Astrocyte of the spinal cord (primary cell): ENCODE data around the gene THY1.
A peak's percentile ranks its signal among the peaks of the same experiment; 100 is the strongest.

Source experiments
- DNase-seq: peaks from one replicate; pipeline ENCODE4 v3.0.0; 2011; ENCODE audit warnings: low read depth, low spot score
- H3K4me3 ChIP-seq: 2 replicates; pipeline ENCODE4 v1.5.1; 2011; ENCODE audit warnings: low read depth, mild to moderate bottlenecking, low read length, moderate library complexity
- CTCF ChIP-seq: IDR thresholded peaks from 2 replicates; pipeline ENCODE4 v1.5.1; 2012; ENCODE audit warnings: low read depth, mild to moderate bottlenecking, low read length, inconsistent platforms
- in situ Hi-C: cut with HindIII; loops from 2 replicates; pipeline ENCODE4 v1.10.0; 2017; ENCODE audit warnings: low sequenced_read_pairs

Gene THY1

GRCh38 chr11:119419834-119420492, 3.0 kb downstream of the THY1 start:
- no peak overlapping the region for H3K4me3 ChIP-seq
- no peak for TF ChIP-seq CTCF
- in situ Hi-C loops, result no loop called here
- no peak for DNase-seq

- in situ Hi-C loops, result no loop called here
- H3K4me3 ChIP-seq, result no peak overlapping the region
- TF ChIP-seq CTCF, result no peak
- DNase-seq, result no peak
Observed at GRCh38 chr11:119419246-119419645, 3.7 kb downstream of the THY1 start.

GRCh38 chr11:119418759-119419158, 4.2 kb downstream of the THY1 start:
- no peak overlapping the region for H3K4me3 ChIP-seq
- no peak for DNase-seq
- in situ Hi-C loops, result no loop called here
- TF ChIP-seq CTCF, result no peak

DNA sequence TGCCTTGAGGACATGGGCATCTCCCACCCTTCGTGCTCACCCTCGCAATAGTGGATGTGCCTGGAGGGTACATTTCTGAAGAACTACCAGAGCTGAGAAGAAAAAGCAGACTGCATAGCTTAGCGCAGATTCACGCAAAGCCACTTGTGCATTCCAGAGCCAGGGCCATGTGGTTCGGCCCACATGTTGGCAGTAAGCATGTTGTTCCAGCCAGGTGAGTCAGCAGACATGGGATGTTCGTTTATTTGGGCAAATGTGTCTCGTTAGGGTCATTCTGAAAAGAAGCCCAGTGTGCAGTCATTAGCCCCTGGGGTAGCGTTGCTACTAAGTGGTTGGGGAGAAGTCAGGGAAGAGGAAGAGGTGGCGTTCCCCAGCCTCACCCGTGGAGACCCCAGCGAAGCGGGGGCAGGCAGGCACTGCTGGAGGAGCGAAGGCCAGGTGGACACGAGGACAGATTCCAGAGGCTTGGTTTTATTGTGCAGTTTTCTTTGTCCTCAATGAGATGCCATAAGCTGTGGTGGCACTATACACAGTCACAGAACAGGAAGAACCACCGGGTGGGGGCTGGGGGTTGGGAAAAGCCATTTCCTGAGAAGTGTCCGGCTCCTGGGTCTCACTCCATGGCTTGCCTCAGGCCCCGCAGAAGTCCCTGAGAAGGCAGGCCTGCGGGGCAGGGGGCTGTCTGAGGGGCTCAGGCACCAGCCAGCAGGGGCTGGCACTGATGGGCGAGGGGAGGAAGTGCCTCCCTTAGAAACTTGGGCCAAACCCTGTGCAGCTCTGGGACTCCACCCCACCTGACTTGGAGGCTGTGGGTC, 5.0 kb downstream of the THY1 start:
- H3K4me3 ChIP-seq, result no peak overlapping the region
- TF ChIP-seq CTCF, result no peak
- DNase-seq, result peak; percentile 85
- in situ Hi-C loops, result no loop called here

DNA sequence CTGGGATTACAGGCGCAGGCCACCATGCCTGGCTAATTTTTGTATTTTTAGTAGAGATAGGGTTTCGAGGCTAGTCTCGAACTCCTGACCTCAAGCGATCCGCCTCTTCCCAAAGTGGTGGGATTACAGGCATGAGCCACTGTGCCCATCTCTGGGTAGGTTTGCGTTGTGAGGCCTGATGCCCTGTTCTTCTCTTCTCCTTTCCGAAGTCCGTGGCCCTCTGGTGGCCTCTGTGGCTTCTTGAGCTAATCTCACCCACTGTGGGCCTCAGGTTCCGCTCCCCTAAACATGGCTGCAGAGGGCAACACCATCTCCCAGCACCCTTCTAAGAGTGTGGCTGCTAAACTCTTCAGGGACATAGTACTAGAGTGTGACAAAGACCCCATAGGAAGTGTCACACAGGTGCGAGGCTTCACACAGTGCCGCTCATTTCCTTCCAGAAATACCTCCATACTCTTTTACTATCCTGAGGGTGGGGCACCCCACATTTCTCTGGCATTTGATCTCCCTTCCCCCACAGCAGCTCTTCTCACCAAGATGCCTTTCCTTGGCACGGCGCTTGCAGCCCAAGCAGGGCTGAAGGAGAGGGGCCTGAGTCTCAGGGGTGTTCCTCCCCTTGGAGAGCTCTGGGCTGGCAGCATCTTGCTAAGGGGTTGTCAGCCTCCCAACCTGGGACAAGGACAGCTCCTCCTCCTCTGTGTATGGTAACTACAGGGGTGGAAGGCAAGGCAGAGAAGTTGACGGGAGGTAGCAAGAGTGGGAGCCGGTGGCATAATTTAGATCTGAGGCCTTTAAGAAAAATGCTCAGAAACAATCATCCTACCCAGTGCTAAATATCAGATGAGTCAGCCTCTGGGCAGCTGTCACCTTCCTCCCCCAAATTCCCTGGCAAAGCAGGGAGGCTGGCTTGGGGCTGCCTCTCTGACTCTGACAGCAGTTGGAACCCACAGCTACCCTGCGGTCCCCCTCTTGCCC, 6.1 kb downstream of the THY1 start:
- DNase-seq, result peak; percentile 32
- H3K4me3 ChIP-seq, result no peak overlapping the region
- in situ Hi-C loops, result no loop called here
- TF ChIP-seq CTCF, result no peak

DNA sequence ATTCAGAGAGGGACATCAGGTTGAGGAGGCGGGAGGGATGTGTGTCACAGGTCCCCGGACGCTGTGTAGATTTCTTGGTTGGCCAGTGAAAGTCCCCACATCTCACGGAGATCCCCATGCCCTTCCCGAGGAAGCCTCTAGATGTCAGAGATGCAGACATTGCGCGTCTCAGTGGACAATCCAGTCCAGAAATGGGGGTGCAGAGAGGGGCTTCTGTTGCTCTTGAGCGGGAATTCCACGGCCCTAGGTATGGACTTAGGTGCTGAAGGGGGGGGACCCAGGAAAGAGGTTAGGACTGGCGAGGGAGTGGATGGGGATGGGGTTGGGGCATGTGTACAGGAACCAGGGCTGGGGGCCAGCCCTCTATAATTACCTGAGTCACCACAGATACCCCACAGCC, 7.0 kb downstream of the THY1 start:
- DNase-seq, result no peak
- in situ Hi-C loops, result no loop called here
- H3K4me3 ChIP-seq, result no peak overlapping the region
- TF ChIP-seq CTCF, result no peak
